Caco-2 (cell line): ENCODE data around the gene SIRT7. TPM values are rescaled to one million over a fixed set of nuclear protein-coding genes. Genes with fewer than 3 reads are reported as not detected.

Experiments
- BruUV-seq: library from RNA; stranded (reverse); fragments of 400-500 nt; replicated peaks from 2 replicates; lab custom pipeline; 2021; lab: Mats Ljungman, UMichigan
- CTCF ChIA-PET: fragments of 300-600 bp; sonication (Branson Sonifier 250); formaldehyde crosslinking; loops from one replicate; lab custom pipeline; 2022; ENCODE audit warnings: antibody characterized with exemption; lab: Charles Lee
- POLR2A ChIA-PET: fragments of 300-600 bp; sonication (Branson Sonifier 250); formaldehyde crosslinking; loops from one replicate; lab custom pipeline; 2022; ENCODE audit warnings: antibody characterized with exemption; lab: Charles Lee
- DNase-seq, 2 experiments: peaks; one replicate each; pipeline versions ENCODE4 v3.0.0 to v3.0.0-alpha.2; 2020 to 2022
- H3K27me3 ChIP-seq: replicated peaks from 2 replicates; pipeline ENCODE4 v1.6.0; 2011; ENCODE audit warnings: low read length; ENCODE audit not compliant: control insufficient read depth, insufficient read depth
- H3K36me3 ChIP-seq: 2 replicates; pipeline ENCODE4 v1.5.1; 2011; ENCODE audit warnings: low read length; ENCODE audit not compliant: control insufficient read depth, insufficient read depth
- H3K4me1 ChIP-seq: fragments of 250-450 bp; sonication (Bioruptor Pico); 2 replicates; pipeline ENCODE4 v1.5.1; 2020; ENCODE audit warnings: mild to moderate bottlenecking
- H3K4me3 ChIP-seq: 2 replicates; pipeline ENCODE4 v1.5.1; 2011; ENCODE audit warnings: low read depth, mild to moderate bottlenecking, control low read depth, low read length
- H3K9me3 ChIP-seq: fragments of 250-450 bp; sonication (Bioruptor Pico); 2 replicates; pipeline ENCODE4 v1.5.1; 2020; ENCODE audit warnings: mild to moderate bottlenecking, moderate library complexity
- H3K27ac Mint-ChIP-seq: one replicate; pipeline ENCODE4 v1.8.0; 2022; ENCODE audit warnings: mixed read lengths; ENCODE audit not compliant: unreplicated experiment
- H3K27me3 Mint-ChIP-seq: one replicate; pipeline ENCODE4 v1.8.0; 2022; ENCODE audit warnings: mixed read lengths; ENCODE audit not compliant: insufficient read depth, unreplicated experiment
- H3K36me3 Mint-ChIP-seq: one replicate; pipeline ENCODE4 v1.8.0; 2022; ENCODE audit warnings: mild to moderate bottlenecking, mixed read lengths; ENCODE audit not compliant: insufficient read depth, unreplicated experiment
- H3K4me1 Mint-ChIP-seq: one replicate; pipeline ENCODE4 v1.8.0; 2022; ENCODE audit warnings: low read depth, mixed read lengths; ENCODE audit not compliant: unreplicated experiment
- H3K4me3 Mint-ChIP-seq: one replicate; pipeline ENCODE4 v1.8.0; 2022; ENCODE audit warnings: mild to moderate bottlenecking, moderate library complexity, mixed read lengths; ENCODE audit not compliant: unreplicated experiment
- H3K9me3 Mint-ChIP-seq: one replicate; pipeline ENCODE4 v1.8.0; 2022; ENCODE audit warnings: mixed read lengths; ENCODE audit not compliant: unreplicated experiment
- intact Hi-C: fragments of 100-400 bp; cut with micrococcal nuclease; formaldehyde crosslinking; loops from one replicate; pipeline ENCODE4 v1.10.0; 2022; ENCODE audit not compliant: unreplicated experiment
- total RNA-seq: library from RNA; stranded (reverse); gene quantifications from 2 replicates; pipeline ENCODE4 v1.2.3, GENCODE V29; 2022
- TF ChIP-seq, protein P1 (sequence below), 2 experiments: fragments of 200-600 bp in 1 of 2; IDR thresholded peaks; 1 replicate in 1 of 2; 2 replicates in 1 of 2; pipeline versions ENCODE4 v1.5.1 to v1.8.0; 2011 to 2022; ENCODE audit warnings: antibody characterized with exemption in 1 of 2, control low read depth in 1 of 2, inconsistent platforms in 1 of 2, low read depth in 1 of 2, low read length in 1 of 2, mild to moderate bottlenecking in 1 of 2, moderate library complexity in 1 of 2; ENCODE audit not compliant: insufficient read depth in 1 of 2, severe bottlenecking in 1 of 2, unreplicated experiment in 1 of 2

The SIRT7 gene
- total RNA-seq, 1 experiment from 2014 or later, result 55.6 TPM

DNA sequence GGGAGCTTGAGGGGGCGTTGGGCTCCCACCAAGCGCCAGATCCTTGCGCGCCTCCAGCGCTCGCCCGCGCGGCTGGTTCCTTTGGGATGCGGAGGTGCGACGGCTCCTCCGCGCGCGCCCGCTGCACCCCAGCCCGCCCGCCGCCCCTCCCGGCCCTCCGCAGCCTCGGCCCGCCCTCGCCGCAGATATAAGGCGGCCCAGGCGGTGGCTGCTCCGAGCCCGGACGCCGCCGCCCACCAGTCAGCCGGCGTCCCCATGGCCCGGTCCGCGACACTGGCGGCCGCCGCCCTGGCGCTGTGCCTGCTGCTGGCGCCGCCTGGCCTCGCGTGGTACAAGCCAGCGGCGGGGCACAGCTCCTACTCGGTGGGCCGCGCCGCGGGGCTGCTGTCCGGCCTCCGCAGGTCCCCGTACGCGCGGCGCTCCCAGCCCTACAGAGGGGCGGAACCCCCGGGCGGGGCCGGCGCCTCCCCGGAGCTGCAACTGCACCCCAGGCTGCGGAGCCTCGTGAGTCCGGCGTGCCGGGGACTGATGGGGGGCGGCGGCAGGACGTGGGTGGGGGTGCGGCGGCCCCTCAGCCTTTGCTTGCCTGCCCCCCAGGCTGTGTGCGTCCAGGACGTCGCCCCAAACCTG, 15.8 kb downstream of the SIRT7 start, which contains the start of gene NPB:
Gene NPB, plus strand, starts transcription at position 216 of the 630 bp plus-strand sequence. Its CDS starts 40 bp downstream, at position 256.
- Histone ChIP-seq H3K9me3 (no peaks in the 10 kb centered on the region), H3K4me1 (peaks cover 5% of the 10 kb centered on the region; the same call in 1 of the 2 replicates), H3K4me3 (peak within 1 kb of the TSS; percentile 17), H3K36me3 (peaks cover 5% of the 10 kb centered on the region; the same call in 1 of the 2 replicates), H3K27me3 (no peaks in the 10 kb centered on the region)
- peaks cover 86% of the 10 kb centered on the region for H3K36me3 Mint-ChIP-seq
- no peaks in the 10 kb centered on the region for H3K9me3 Mint-ChIP-seq
- POLR2A ChIA-PET, result interaction anchor here (0.6 kb wide), 1 partner anchor 42 kb away, joined by 4 read pairs; no protein-coding TSS in a partner anchor
- no peak within 1 kb of the TSS for H3K27ac Mint-ChIP-seq
- TF ChIP-seq, protein P1, sequence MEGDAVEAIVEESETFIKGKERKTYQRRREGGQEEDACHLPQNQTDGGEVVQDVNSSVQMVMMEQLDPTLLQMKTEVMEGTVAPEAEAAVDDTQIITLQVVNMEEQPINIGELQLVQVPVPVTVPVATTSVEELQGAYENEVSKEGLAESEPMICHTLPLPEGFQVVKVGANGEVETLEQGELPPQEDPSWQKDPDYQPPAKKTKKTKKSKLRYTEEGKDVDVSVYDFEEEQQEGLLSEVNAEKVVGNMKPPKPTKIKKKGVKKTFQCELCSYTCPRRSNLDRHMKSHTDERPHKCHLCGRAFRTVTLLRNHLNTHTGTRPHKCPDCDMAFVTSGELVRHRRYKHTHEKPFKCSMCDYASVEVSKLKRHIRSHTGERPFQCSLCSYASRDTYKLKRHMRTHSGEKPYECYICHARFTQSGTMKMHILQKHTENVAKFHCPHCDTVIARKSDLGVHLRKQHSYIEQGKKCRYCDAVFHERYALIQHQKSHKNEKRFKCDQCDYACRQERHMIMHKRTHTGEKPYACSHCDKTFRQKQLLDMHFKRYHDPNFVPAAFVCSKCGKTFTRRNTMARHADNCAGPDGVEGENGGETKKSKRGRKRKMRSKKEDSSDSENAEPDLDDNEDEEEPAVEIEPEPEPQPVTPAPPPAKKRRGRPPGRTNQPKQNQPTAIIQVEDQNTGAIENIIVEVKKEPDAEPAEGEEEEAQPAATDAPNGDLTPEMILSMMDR (IDR thresholded peaks at IDR 0.05; ENCODE audit: insufficient read depth in 1 of 2, low read depth in 1 of 2, low read length in 1 of 2, severe bottlenecking in 1 of 2, unreplicated experiment in 1 of 2), result no peak
- no peaks in the 10 kb centered on the region for H3K27me3 Mint-ChIP-seq
- intact Hi-C loops, result no loop called here
- peak within 1 kb of the TSS; percentile 37 for H3K4me3 Mint-ChIP-seq
- BruUV-seq, result no TSS peak
- H3K4me1 Mint-ChIP-seq, result peaks cover 7% of the 10 kb centered on the region
- CTCF ChIA-PET, result no interaction called here
- peak in 1 of 2 experiments; percentile 30 for DNase-seq

DNA sequence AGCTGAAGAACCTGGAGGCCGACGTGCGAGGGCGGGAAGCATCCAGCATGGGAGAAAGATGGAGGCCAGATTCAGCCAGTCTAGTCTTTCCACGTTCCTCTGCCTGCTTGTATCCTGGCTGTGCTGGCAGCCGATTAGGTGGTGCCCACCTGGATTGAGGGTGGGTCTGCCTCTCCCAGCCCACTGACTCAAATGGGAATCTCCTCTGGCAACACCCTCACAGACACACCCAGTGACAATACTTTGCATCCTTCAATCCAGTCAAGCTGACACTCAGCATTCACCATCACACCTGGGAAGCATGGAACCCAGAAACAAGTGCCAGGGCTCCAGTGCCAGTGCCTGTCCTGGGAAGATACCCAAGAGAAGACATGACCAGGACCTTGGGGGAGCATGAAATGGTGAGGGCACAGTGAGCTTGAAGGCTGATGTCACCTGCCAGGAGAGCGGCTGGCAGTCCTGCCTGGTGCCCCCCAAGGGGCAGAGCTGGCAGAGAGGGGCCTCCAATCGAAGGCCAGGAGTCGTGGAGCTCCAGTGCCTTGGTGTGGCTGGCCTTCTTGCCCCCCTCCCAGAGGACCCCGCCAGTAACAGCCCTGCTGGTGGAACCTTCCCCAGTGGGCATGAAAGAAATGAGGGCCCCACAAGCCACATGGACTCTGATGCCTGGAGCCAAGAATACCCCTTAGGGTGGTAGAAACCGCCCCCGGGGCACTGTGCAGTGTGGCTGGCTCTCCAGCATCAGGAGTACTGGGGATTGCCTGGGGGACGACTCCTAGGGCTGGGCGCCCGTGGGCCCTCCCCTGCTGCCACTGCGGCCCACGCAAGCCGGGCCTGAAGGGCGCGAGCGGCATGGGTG, 16.6 kb downstream of the SIRT7 start:
- H3K27ac Mint-ChIP-seq, result no peak overlapping the region
- H3K36me3 ChIP-seq, result peaks cover 2% of the 10 kb centered on the region; the same call in 1 of the 2 replicates
- H3K4me1 Mint-ChIP-seq, result peaks cover 7% of the 10 kb centered on the region
- H3K4me3 Mint-ChIP-seq, result peak overlapping the region; percentile 6
- POLR2A ChIA-PET, result interaction anchor here (0.6 kb wide), 1 partner anchor 43 kb away, joined by 4 read pairs; no protein-coding TSS in a partner anchor
- peaks cover 5% of the 10 kb centered on the region; the same call in 1 of the 2 replicates for H3K4me1 ChIP-seq
- TF ChIP-seq, protein P1 (IDR thresholded peaks at IDR 0.05; ENCODE audit: insufficient read depth in 1 of 2, low read depth in 1 of 2, low read length in 1 of 2, severe bottlenecking in 1 of 2, unreplicated experiment in 1 of 2), result no peak
- CTCF ChIA-PET, result no interaction called here
- TSS peak; percentile 11 for BruUV-seq
- DNase-seq, result no peak
- H3K9me3 ChIP-seq, result no peaks in the 10 kb centered on the region
- peak overlapping the region; percentile 13 for H3K4me3 ChIP-seq
- H3K27me3 Mint-ChIP-seq, result no peaks in the 10 kb centered on the region
- no peaks in the 10 kb centered on the region for H3K9me3 Mint-ChIP-seq
- intact Hi-C loops, result no loop called here
- no peaks in the 10 kb centered on the region for H3K27me3 ChIP-seq
- H3K36me3 Mint-ChIP-seq, result peaks cover 86% of the 10 kb centered on the region

DNA sequence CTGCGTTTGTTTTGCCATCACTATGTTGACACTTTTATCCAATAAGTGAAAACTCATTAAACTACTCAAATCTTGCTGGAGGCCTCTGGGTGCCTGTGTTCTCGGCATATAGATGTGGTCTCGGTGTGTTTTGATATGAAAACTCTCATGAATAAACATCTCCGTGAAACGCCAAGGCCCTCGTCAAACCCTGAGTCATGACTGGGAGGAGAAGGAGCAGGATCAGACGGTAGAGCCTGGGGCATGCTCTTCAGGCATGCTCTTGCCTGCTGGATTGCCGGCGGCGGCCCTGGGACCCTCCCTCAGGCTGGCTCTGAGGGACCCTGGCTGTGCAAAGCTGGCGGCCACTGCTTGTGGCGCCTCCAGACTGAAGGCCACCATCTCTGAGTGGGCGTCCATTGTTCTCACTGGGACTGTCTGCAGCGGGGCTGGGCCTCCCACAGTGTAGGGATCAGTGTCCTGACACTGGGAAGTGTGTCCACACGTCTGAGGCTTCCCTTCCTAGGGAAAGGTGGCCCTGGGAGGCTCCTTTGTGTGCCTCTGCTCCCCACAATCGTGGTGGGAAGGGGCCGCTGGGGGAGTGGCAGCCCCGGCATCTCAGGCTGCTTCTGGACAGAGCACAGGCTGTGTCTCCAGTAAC, 17.7 kb downstream of the SIRT7 start:
- CTCF ChIA-PET, result no interaction called here
- no peak overlapping the region for H3K4me3 ChIP-seq
- BruUV-seq, result no TSS peak
- peak overlapping the region; percentile 6 for H3K4me3 Mint-ChIP-seq
- H3K4me1 ChIP-seq, result peaks cover 5% of the 10 kb centered on the region; the same call in 1 of the 2 replicates
- peaks cover 2% of the 10 kb centered on the region; the same call in 1 of the 2 replicates for H3K36me3 ChIP-seq
- peak overlapping the region; percentile 48 for H3K27ac Mint-ChIP-seq
- intact Hi-C loops, result no loop called here
- H3K9me3 Mint-ChIP-seq, result no peaks in the 10 kb centered on the region
- TF ChIP-seq, protein P1 (IDR thresholded peaks at IDR 0.05; ENCODE audit: insufficient read depth in 1 of 2, low read depth in 1 of 2, low read length in 1 of 2, severe bottlenecking in 1 of 2, unreplicated experiment in 1 of 2), result no peak
- H3K27me3 Mint-ChIP-seq, result no peaks in the 10 kb centered on the region
- POLR2A ChIA-PET, result no interaction called here
- no peaks in the 10 kb centered on the region for H3K27me3 ChIP-seq
- no peak for DNase-seq
- H3K9me3 ChIP-seq, result no peaks in the 10 kb centered on the region
- peaks cover 88% of the 10 kb centered on the region for H3K36me3 Mint-ChIP-seq
- H3K4me1 Mint-ChIP-seq, result peaks cover 7% of the 10 kb centered on the region
